GM21381 (cell line): Measurements from ENCODE around the gene GFM1.
"Not testable (repeated sequence)": the region's sequence is repeated elsewhere in the genome, so short reads cannot be mapped to it uniquely, and the experiment has no call there.

Experiments
- ATAC-seq: cut with Tn5 transposase; IDR thresholded peaks from one replicate; pipeline ENCODE4 v1.9.1; 2021; ENCODE audit warnings: mild to moderate bottlenecking, moderate library complexity; ENCODE audit not compliant: unreplicated experiment

GFM1 gene

DNA sequence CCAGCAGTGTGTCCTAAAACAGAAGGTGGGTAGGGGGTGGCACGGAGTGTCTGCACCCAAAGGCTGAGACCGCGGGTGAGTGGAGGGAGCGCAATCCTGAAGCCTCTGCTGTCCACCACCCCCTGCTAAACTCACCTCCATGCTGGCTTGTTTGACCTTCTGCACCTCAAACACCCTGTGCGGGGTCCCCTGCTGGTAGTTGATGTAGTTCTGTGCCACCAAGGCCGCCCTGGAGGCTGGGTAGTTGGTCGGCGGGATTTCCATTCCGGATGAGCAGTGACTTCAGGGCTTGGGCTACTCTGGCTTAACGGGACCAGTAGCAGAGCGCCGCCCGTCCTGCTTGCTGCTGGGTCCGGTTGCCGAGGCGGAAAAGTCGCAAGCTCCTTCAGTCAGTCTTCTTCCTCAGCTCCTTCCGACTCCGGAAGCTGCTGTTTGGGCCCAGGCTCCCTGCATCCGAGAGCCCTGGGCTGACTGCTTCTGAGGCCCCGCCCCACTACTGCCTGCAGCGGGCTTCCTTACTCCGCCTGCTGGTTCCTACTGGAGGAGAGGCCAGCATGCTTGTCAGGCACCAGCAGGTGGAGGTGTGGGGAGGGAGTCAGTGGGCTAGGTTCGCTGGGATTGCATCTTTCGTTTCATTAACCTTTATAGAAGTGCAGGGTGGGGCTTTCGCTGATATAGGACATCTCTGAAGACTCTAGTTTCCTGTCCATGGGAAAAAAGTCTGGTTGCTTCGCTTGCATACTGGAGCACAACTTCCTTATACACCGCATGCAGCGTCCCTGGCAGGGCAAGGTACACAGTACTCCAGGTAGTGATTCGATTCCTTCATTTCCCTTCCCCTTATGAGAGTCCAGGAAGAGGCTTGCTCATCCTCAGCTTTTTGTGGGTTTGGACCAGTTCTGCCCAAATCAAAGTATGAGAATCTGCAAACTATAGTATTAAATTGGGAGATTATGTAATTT lies 28.2 kb downstream of the GFM1 start, which contains the start of gene LXN:
LXN (minus strand) TSS at position 434 of the 962 bp plus-strand sequence; CDS start at position 264, 170 bp downstream.
- ATAC-seq = peak; percentile 100

DNA sequence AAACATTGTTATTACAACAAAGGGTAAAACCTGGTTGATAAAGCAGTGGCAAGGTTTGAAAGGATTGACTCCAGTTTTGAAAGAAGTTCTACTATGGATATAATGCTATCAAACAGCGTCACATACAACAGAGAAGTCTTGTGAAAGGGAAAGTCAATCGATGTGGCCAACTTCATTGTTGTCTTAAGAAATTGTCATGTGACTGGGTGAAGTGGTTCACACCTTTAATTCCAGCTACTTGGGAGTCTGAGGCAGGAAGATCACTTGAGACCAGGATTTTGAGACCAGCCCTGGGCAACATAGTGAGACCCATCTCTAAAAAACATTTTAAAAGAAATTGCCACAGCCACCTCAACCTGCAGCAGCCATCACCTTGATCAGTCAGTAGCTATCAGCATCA lies 34.4 kb downstream of the GFM1 start:
- no peak for ATAC-seq

DNA sequence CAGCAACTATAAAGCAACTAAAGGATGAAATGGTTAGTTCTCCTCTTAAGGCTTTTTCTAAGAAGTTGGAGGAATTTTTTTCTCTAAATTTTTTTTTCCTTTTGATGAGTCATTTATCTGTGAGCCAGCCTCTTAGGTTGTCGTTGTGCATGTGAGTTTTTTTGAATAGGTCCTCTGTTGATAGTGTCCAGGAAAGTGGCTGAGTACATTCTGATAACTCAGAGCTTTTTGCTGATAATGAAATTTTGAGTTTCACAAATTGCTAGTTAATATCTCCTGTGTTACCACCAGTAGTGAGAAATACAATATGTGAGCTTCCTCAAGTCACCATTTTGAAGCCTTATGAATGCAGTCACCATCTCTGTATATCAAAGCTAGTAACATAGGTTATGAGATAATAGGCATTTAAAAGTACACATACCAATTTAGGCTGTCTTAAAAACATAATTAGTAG lies 35.2 kb downstream of the GFM1 start:
- ATAC-seq = no peak

DNA sequence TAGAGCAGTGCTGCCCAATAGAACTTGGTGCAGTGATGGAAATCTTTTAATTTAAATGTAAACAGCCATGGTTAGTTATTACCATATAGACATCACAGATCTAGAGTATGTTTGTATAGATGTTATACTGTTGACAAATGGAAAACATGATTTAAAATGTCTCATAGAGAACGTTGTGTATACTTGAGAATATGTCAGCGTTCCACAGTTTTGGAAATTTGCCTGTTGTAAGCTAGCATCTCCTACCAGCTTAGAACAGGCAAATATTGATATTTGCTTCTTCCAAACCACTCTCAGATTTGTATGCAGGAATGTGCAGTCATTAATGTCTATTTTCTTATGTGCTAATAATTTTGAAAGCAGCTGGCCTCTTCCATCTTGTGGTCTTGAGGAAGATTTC lies 36.5 kb downstream of the GFM1 start:
- ATAC-seq = no peak

DNA sequence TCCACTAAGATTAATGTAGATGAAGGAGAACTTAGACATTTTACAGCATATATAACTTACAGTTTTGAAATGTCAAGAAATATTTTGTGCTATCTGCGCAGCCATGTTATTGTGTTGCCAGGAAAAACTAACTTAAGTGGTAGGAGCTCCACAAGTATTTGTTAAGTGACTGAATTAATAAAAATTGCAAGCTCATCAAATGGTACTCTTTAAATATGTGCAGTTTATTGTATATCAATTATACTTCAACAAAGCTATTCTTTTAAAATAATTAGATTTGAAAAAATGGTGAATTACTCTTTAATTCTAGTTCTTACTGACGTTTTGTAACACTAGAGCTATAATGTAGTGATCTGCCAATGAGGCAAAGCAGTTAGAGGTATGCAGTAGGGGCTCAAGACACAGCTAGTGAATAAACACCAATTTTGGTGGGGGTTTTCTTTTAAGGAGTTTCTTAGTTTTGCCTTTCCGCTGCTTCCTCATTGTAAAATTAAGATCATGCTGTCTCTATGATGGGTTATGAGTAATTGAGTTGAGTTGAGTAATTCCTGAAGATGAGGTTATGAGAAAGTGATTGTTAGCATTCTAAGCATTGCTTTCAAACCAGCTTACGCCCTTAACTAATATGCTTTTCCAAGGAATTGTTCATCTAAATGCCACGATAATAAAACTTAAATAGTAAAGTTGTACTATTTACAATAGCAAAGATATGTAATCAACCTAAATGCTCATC lies 39.1 kb downstream of the GFM1 start:
- no peak for ATAC-seq

DNA sequence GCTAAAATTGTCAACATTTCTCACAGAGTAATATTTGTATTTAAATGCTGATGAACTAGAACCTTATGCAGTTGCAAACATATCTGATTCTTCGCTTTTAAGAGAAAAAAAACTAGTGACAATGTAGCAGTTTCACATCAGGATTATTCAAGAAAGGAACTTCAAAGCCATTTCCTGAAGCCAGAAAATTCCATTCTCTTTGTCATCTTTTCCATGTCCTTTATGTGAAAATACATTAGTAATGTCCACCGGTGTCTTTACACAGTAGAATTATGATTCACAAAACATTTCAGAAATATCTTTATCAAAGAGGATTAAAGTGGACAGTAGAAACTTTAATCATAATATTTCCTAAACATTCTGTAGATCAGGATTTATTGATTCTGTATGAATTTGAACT lies 40.8 kb downstream of the GFM1 start:
- no peak for ATAC-seq

DNA sequence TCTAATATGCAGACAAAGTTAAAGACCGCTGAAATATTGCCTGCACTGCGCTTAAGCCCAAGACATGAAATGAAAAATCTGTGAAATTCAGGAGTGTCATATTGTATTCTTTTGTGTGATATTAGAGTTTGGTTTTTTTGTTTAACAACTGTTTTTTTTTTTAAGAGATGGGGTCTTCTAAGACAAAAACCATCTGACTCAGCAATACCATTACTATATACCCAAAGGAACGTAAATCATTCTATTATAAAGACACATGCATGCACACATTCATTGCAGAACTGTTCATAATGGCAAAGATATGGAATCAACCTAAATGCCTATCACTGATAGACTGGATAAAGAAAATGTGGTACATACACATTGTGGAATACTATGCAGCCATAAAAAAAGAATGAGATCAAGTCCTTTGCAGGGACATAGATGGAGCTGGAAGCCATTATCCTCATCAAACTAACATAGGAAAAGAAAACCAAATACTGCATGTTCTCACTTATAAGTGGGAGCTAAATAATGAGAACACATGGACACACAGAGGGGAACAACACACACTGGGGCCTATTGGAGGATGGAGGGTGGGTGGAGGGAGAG lies 49.6 kb downstream of the GFM1 start:
- ATAC-seq = not testable (repeated sequence)

DNA sequence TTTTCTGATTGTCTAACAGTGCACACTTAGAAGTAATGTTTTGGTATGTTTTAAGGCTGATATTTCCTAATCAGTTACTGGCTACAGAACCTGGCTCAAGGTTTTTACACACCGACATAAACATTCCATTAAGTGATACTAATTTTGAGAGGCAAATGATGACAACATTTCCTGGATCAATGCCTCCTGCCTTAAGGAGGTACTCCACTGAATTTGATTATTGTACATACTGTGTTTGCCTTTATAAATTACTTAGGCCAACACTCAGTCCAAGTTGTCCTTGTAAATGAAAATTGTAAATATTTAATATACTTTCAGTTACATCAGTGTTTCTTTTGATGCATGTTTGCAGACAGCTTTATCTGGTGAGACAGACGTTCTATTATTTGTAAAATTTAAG lies 52.3 kb downstream of the GFM1 start:
- no peak for ATAC-seq

DNA sequence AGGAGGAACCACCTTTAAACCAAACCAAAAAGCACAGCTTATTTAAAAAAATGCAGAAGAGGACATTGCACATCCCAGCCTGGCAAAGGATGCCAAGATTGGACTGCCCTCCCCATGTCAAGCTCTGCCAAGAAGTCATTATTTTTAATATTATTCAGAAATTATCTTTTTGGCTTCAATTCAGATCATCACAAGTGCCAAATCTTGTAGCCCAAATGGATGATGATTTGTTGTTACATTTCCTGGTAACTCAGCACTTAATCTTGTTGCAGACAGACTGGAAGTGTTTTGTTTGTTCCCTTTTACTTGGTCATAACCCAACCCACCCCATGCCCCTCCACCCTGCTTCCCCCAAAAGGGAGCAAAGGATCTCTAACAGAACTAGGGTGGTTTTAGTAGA lies 56.2 kb downstream of the GFM1 start:
- ATAC-seq = no peak

DNA sequence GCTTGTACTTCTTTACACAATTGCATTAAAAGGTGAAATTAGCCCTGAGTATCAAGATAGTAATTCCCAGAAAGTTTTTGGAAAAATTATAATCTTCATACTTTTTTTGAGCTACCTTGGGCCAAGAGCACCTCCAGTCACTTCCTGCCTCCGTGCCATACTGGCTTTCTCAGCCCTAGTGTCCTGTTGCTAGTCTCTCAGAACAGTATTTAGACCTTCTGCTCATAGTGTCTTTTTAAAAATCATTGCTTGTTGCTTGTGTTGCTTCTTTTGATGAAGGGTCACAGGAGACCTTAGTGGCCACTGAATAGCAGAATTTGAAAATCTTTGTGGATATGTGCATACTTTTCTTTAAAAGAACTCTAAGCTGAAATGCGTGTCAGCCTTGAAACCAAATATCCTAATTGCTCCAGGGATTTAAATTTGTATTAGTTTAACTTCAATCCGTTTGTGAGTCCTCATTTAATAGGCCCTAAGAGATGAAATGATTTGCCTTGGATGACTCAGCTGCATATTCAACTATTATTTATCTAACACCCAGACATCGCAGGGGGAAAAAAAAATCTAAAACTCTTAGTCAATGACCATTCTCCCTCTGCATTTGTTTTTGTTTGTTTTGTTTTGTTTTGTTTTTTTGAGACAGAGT lies 57.2 kb downstream of the GFM1 start:
- no peak for ATAC-seq

DNA sequence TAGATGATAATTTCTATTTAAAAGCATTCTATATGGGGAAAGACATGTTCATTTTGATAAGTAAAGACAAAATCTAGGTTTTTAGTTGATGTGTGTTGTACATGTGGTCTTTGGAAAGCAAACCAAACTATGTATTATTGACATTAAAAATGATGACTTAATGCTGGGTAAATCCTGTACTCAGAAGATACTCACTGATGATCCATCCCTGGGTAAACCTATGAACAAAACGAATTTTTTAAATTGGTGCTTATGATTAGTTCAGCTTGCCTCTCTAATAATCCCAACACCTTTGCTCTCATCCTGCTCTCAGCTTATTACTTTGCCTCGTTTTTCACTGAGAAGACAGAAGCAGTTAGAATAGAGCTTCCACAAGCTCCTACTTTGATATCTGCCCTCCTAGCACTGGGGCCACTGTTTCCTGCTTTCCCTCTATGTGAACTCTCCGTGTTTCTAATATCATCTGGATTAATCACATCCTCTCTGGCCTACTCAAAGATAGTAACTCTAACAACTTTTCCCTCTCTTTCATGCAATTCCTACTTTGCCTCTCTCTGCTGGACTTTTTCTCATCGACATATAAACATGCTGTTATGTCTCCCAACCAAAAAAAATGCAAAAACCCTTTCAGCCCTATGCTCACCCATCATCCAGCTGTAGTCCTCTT lies 58.6 kb downstream of the GFM1 start:
- no peak for ATAC-seq

DNA sequence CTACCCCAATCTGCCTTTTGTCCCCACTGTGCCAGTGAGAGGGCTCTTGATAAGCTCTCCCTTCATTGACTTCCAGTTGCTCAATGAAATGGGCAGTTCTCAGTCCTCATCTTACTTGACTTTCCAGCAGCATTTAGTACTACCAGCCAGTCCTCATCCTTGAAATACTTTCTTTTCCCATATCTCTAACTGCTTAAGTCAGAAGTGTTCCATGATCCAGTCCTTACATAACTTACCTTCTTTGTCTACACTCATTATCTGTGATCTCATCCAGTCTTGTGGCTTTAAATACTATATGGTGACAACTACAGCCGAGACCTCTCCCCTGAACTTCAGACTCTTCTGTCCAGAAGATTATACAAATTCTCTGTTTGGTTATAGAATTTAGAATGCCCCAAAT lies 59.2 kb downstream of the GFM1 start:
- no peak for ATAC-seq

DNA sequence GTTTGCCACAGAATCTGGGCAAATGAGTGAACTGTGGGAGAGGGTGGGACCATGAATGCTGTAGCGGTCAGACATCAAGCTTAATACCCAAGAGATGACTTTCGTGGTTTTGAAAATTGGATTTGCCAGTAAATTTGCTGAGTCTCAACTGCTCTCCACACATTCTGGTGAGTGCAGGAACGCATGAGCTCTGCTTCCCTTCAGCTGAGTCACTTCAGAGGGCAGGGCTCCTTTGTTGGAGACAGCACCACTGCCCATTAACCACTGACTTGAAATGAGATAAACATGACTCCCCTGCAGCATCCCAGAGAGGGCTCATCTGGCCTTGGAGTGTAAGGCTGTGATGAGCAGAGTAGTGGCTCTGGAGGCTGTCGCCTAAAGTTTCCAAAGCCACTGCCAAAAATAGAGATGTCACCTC lies 65.3 kb downstream of the GFM1 start:
- no peak for ATAC-seq

DNA sequence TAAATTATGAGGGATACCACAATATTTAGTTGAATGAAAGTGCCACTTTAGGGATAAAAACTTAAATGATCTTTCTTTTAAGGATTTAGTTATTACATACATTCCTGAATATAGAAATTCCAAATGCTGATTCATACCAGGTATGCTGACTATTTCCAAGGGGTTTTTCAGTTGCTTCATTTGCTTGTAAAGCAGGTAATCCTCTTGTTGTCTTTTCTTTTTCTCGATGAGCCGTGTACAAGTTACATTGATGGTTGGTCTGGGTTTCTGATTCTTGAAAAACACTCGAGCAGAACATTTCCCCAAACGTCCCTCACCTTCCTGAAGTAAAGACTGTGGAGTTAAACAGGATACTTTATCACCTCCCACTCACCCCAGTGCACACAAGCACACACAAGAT lies 66.3 kb downstream of the GFM1 start:
- ATAC-seq = no peak

DNA sequence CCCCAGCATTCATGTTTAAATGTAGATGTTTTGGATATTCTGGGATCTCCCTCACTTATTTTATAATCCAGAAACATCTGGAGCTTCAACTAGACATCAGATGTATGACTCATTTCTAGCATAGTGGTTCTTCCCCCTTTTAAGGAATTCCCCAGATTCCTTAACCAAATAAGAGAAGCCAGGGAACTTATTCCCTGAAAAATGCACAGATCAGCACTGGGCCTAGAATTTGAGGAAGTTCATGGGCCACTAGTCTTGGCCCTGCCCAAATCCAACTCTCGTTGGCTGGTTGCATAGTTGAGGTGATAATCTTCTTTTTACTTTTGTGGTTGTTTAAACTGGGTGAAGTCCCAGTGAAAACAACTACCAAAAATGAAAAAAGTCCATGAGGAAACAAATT lies 67.6 kb downstream of the GFM1 start:
- ATAC-seq = peak; percentile 46

DNA sequence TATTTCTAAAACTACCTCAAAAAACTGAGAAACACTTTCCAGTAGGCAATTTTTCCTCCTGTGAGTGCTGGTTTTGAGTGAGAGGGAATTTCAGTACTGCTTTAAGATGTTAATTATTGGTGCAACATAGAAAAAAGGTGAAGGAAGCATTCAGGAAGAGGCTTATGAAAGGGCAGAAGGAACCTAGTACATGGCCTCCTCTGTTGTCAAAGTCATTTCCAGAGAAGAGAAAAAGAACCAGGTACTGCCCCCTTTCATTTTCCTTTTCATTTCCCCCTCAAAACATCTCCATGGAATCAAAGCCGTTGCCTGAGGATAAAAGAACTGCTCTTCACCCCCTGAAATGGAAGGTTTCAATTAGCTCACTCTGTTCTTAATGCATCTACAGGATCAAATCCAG lies 68.1 kb downstream of the GFM1 start:
- peak; percentile 44 for ATAC-seq

DNA sequence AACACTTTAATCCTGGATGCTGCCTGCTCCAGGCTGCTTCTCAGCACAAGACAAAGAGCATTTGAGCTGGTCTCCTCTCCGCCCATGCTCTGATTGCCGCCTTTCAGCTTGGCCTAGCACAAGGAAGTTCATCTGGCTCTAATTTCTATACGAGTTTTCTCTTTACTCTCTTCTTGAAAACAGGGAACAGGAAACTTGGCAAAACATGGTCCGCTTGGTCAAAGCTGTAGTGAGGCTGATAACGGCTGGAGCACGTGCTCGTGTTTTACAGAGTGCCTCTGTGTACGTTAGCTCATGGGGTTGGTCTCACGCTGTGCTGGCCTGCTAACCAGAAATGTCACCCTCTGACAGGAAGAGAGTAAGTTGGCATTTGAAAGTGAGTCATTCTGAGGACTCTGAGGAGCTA lies 68.8 kb downstream of the GFM1 start:
- no peak for ATAC-seq

DNA sequence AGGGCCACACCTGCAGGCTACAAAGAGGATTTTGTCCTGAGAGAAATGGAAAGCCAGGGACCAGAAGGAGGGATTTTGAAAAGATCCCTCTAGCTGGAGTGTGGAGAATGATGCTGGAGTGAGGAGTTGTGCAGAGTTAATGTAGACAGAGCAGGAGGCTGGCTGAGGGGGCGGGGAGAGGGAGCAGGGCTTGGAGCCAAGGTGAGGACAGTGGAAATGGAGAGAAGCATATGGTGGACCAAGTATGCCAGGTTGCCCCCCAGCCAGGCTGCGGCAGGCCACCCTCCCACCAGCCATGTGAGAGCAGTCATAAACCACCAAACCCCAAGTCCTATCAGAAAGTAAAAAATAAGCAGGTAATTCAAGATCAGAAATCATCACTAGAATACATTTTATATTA lies 73.2 kb downstream of the GFM1 start:
- ATAC-seq = no peak

DNA sequence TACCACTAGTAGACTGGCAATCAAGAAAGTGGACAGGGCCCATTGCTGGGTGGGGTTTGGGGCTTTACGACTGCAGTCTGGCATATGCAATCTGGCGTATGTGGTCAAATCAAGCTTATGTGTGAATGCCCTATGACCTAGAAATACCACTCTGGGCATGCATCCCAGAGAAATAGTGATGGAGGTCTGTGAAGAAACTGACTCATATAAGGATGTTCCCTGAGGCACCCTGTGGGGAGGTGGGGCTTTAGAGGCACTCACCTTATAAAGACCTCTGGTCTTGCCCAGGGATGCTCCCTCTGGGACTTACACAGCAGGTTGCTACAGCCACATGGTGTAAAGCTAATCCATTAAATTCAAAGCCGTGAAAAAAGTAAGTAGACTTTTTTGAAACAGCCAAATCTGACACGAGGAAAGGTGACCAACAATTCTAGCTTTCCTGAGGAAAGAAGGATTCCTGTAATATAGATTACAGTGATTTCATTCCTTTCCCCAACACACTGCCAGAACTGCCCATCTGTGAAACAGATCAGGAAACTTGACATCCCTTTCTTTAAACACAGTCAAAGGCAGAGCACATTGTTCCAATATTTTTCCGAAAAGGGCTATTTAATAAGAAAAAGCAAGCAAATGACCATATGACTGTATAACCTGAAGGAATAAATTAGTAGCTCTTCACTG lies 74.3 kb downstream of the GFM1 start:
- ATAC-seq = no peak

DNA sequence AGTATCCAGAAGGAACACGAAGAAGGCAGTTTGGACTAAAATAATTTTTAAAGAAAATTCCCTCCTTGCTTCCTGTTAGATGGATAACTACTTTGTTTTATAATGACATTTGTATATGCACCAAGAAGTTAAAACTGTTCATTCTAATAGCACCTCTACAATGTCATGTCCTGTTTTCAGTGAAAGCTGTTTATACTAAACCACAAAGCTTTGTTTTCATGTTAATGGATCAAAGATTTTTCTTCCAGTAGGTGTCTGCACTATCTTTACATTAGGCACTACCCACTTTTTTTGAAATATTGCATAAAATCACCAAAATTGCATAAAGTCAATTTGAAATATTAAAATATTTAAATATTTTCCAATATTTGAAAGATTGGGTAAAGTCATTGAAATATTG lies 77.8 kb downstream of the GFM1 start:
- no peak for ATAC-seq
